ENCODE data around the gene CEP192. TPM values are rescaled to one million over a fixed set of nuclear protein-coding genes. Genes with fewer than 3 reads are reported as not detected.

CEP192 gene
- total and polyA plus RNA-seq, 2 of the 4 experiments (the other 2 are of a cell fraction): 17.2 to 29.0 TPM

DNA sequence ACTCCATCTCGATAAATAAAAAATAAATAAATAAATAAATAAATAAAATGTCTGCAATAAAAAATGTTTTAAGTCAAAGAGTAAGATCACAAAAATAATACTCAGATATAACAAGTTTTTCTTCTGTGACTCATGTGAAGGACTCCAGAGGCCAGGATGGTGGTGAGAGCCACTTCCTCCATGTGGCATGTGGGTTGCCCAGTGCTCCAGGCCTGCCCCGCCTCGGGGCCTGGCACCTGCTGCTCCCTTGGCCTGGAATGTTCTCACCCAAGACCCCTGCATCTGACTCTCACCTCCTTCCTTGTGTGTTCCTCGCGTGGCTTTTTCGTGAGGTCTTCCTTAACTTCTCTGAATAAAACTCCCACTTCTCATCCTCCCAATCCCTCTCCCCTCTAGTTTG lies 150.0 kb downstream of the CEP192 start:
- TF ChIP-seq RCOR1 (IDR thresholded peaks at IDR 0.05; ENCODE audit: insufficient replicate concordance, low read length): no peak
- TF ChIP-seq BHLHE40 (IDR thresholded peaks at IDR 0.05; ENCODE audit: low read depth, low read length): no peak
- no peak for TF ChIP-seq MXI1 (IDR thresholded peaks at IDR 0.05; ENCODE audit: borderline replicate concordance, low read depth, low read length)
- no peak for TF ChIP-seq CHD1 (IDR thresholded peaks at IDR 0.05; ENCODE audit: low read depth, low read length)
- TF ChIP-seq SMC3 (IDR thresholded peaks at IDR 0.05; ENCODE audit: low read depth, low read length): no peak
- no peak for TF ChIP-seq FOS (IDR thresholded peaks at IDR 0.05; ENCODE audit: low read depth, low read length)
- TF ChIP-seq, protein P1, sequence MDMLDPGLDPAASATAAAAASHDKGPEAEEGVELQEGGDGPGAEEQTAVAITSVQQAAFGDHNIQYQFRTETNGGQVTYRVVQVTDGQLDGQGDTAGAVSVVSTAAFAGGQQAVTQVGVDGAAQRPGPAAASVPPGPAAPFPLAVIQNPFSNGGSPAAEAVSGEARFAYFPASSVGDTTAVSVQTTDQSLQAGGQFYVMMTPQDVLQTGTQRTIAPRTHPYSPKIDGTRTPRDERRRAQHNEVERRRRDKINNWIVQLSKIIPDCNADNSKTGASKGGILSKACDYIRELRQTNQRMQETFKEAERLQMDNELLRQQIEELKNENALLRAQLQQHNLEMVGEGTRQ (IDR thresholded peaks at IDR 0.05; ENCODE audit: low read depth, low read length): no peak
- no peak for TF ChIP-seq CTCF (conservative IDR thresholded peaks at IDR 0.05; ENCODE audit: low read depth, low read length)
- TF ChIP-seq POLR2A (IDR thresholded peaks at IDR 0.05; ENCODE audit: low read depth, low read length): no peak
- no peak for TF ChIP-seq MAZ (IDR thresholded peaks at IDR 0.05; ENCODE audit: borderline replicate concordance, low read depth, low read length)
- TF ChIP-seq RFX5 (IDR thresholded peaks at IDR 0.05; ENCODE audit: low read depth, low read length): no peak
- TF ChIP-seq NFE2L2 (IDR thresholded peaks at IDR 0.05; ENCODE audit: low read depth, low read length): no peak
- no peak for TF ChIP-seq MAFK (IDR thresholded peaks at IDR 0.05; ENCODE audit: low read depth, low read length)
- TF ChIP-seq, protein P2, sequence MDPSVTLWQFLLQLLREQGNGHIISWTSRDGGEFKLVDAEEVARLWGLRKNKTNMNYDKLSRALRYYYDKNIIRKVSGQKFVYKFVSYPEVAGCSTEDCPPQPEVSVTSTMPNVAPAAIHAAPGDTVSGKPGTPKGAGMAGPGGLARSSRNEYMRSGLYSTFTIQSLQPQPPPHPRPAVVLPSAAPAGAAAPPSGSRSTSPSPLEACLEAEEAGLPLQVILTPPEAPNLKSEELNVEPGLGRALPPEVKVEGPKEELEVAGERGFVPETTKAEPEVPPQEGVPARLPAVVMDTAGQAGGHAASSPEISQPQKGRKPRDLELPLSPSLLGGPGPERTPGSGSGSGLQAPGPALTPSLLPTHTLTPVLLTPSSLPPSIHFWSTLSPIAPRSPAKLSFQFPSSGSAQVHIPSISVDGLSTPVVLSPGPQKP (IDR thresholded peaks at IDR 0.05; ENCODE audit: borderline replicate concordance, low read depth, low read length): no peak
- TF ChIP-seq CEBPB (IDR thresholded peaks at IDR 0.05; ENCODE audit: low read depth, low read length): no peak
- TF ChIP-seq RAD21 (IDR thresholded peaks at IDR 0.05; ENCODE audit: low read length): no peak
- DNase-seq (no peak), ATAC-seq (ENCODE audit: low read depth) (no peak)
- H3K9ac ChIP-seq (ENCODE audit: low read depth, low read length): no peak overlapping the region
- no peaks in the 10 kb centered on the region for H3K79me1 ChIP-seq (ENCODE audit: low read depth in 1 of 2, low read length in 2 of 2)
- no peak overlapping the region for H2BK15ac ChIP-seq (ENCODE audit: low read depth, low read length)
- H2AFZ ChIP-seq (replicated peaks; ENCODE audit: low read length, poor library complexity): no peak overlapping the region
- no CpG with 5 or more reads among the region's 6 CpGs for WGBS, 2 experiments (ENCODE audit: extremely low coverage in 2 of 2, insufficient read length in 1 of 2)
- BruUV-seq (replicated peaks): no TSS peak
- no peak overlapping the region for H3K23ac ChIP-seq (ENCODE audit: low read depth, low read length)
- no peaks in the 10 kb centered on the region for H4K20me1 ChIP-seq (ENCODE audit: insufficient read depth, low read length)
- H2BK20ac ChIP-seq (ENCODE audit: low read depth, low read length): no peak overlapping the region
- H3K18ac ChIP-seq (ENCODE audit: low read depth, low read length): no peak overlapping the region
- H3K4me2 ChIP-seq (ENCODE audit: low read depth, low read length): no peak overlapping the region
- intact Hi-C loops (cut with micrococcal nuclease) (no loop called here), in situ Hi-C loops (cut with MboI; ENCODE audit: low sequenced_read_pairs) (no loop called here), dilution Hi-C loops (cut with HindIII; ENCODE audit: low sequenced_read_pairs, unreplicated experiment) (no loop called here)
- H3K36me3 ChIP-seq (ENCODE audit: control insufficient read depth, insufficient read depth, low read length): no peaks in the 10 kb centered on the region
- H3K4me3 ChIP-seq (ENCODE audit: insufficient read depth, low read depth, low read length): no peak overlapping the region
- H2BK120ac ChIP-seq (ENCODE audit: low read depth, low read length): no peak overlapping the region
- H2AK9ac ChIP-seq (replicated peaks; ENCODE audit: low read depth, low read length, poor library complexity): no peak overlapping the region
- H4K91ac ChIP-seq (ENCODE audit: insufficient read depth, low read depth, low read length): no peak overlapping the region
- ChIA-PET POLR2A (ENCODE audit: unreplicated experiment) (interaction anchor here (0.6 kb wide), 1 partner anchor 540 kb away, joined by 5 read pairs; no protein-coding TSS in a partner anchor), CTCF (no interaction called here)
- no peak overlapping the region for H3K27ac ChIP-seq (ENCODE audit: insufficient read depth, low read length)
- no peak overlapping the region for H3K56ac ChIP-seq (ENCODE audit: extremely low read depth, insufficient read depth, low read length)
- no peak overlapping the region for H2BK5ac ChIP-seq (ENCODE audit: low read depth, low read length, poor library complexity, severe bottlenecking)
- no peak overlapping the region for H4K8ac ChIP-seq (ENCODE audit: low read depth in 2 of 2, low read length in 2 of 2)
- H3K9me3 ChIP-seq (ENCODE audit: control insufficient read depth, insufficient read depth, low read length): peaks cover 10% of the 10 kb centered on the region
- no peaks in the 10 kb centered on the region for H3K4me1 ChIP-seq (ENCODE audit: control insufficient read depth, insufficient read depth, low read length)
- no peak overlapping the region for H3K14ac ChIP-seq (replicated peaks; ENCODE audit: low read depth, low read length)
- no peak overlapping the region for H3K4ac ChIP-seq (ENCODE audit: low read depth, low read length)
- H2AK5ac ChIP-seq (ENCODE audit: low read depth, low read length): no peak overlapping the region
- no peaks in the 10 kb centered on the region for H3K9me1 ChIP-seq (ENCODE audit: insufficient read depth, low read length)
- H4K5ac ChIP-seq (ENCODE audit: low read depth, low read length): no peak overlapping the region
- peaks cover 3% of the 10 kb centered on the region for H3K27me3 ChIP-seq (ENCODE audit: control insufficient read depth, insufficient read depth, low read length)

Measured in IMR-90 (cell line).